GM12878 (cell line): Measurements from ENCODE around the gene PITPNC1.

ENCODE experiments used
- CTCF ChIP-seq, 3 experiments: IDR thresholded peaks in 2 of 3; conservative IDR thresholded peaks in 1 of 3; 2 replicates each; pipeline ENCODE4 v1.5.1; 2011; ENCODE audit warnings: low read depth in 3 of 3, low read length in 3 of 3, mild to moderate bottlenecking in 3 of 3, control low read depth in 2 of 3, moderate library complexity in 2 of 3, inconsistent platforms in 1 of 3, mixed read lengths in 1 of 3; ENCODE audit not compliant: control insufficient read depth in 2 of 3, insufficient read depth in 1 of 3; ENCODE audit errors: extremely low read depth in 1 of 3
- ETV6 ChIP-seq, 2 experiments: fragments of 450-650 bp in 1 of 2; IDR thresholded peaks in 1 of 2; conservative IDR thresholded peaks in 1 of 2; 2 replicates each; pipeline ENCODE4 v1.6.1; 2014; ENCODE audit warnings: antibody characterized with exemption in 1 of 2, borderline replicate concordance in 1 of 2, low read depth in 1 of 2, mild to moderate bottlenecking in 1 of 2, moderate library complexity in 1 of 2
- EZH2 ChIP-seq: IDR thresholded peaks from 2 replicates; pipeline ENCODE4 v1.6.1; 2012; ENCODE audit warnings: low read depth, mild to moderate bottlenecking, control low read depth, inconsistent platforms, low read length, borderline replicate concordance; ENCODE audit not compliant: control insufficient read depth
- GABPA ChIP-seq: IDR thresholded peaks from 2 replicates; pipeline ENCODE4 v1.6.1; 2014; ENCODE audit warnings: antibody characterized with exemption, low read depth, mild to moderate bottlenecking, inconsistent platforms
- KDM1A ChIP-seq: fragments of 200-600 bp; sonication (generic); IDR thresholded peaks from 2 replicates; pipeline ENCODE4 v1.6.1; 2016; ENCODE audit warnings: borderline replicate concordance
- NFIC ChIP-seq: IDR thresholded peaks from 2 replicates; pipeline ENCODE4 v1.6.1; 2012; ENCODE audit warnings: low read depth, mild to moderate bottlenecking, inconsistent platforms, low read length, moderate library complexity
- NFXL1 ChIP-seq: fragments of 450-650 bp; IDR thresholded peaks from 2 replicates; pipeline ENCODE4 v1.6.1; 2017; ENCODE audit warnings: antibody characterized with exemption, mild to moderate bottlenecking, borderline replicate concordance
- TBL1XR1 ChIP-seq: IDR thresholded peaks from 2 replicates; pipeline ENCODE4 v1.6.1; 2012; ENCODE audit warnings: low read depth, low read length, improper control_type of control experiment
- ZBTB33 ChIP-seq: fragments of 450-650 bp; IDR thresholded peaks from 2 replicates; pipeline ENCODE4 v1.6.1; 2017; ENCODE audit warnings: mild to moderate bottlenecking
- TF ChIP-seq, protein P1 (sequence below): IDR thresholded peaks from 2 replicates; pipeline ENCODE4 v1.6.1; 2011; ENCODE audit warnings: low read depth, low read length, improper control_type of control experiment, borderline replicate concordance
- TF ChIP-seq, protein P2 (sequence below): fragments of 450-650 bp; conservative IDR thresholded peaks from 2 replicates; pipeline ENCODE4 v1.6.1; 2017; ENCODE audit warnings: mild to moderate bottlenecking, moderate library complexity

- TF ChIP-seq, protein P1, sequence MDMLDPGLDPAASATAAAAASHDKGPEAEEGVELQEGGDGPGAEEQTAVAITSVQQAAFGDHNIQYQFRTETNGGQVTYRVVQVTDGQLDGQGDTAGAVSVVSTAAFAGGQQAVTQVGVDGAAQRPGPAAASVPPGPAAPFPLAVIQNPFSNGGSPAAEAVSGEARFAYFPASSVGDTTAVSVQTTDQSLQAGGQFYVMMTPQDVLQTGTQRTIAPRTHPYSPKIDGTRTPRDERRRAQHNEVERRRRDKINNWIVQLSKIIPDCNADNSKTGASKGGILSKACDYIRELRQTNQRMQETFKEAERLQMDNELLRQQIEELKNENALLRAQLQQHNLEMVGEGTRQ = no peak
- no peak for TF ChIP-seq GABPA
- TF ChIP-seq, protein P2, sequence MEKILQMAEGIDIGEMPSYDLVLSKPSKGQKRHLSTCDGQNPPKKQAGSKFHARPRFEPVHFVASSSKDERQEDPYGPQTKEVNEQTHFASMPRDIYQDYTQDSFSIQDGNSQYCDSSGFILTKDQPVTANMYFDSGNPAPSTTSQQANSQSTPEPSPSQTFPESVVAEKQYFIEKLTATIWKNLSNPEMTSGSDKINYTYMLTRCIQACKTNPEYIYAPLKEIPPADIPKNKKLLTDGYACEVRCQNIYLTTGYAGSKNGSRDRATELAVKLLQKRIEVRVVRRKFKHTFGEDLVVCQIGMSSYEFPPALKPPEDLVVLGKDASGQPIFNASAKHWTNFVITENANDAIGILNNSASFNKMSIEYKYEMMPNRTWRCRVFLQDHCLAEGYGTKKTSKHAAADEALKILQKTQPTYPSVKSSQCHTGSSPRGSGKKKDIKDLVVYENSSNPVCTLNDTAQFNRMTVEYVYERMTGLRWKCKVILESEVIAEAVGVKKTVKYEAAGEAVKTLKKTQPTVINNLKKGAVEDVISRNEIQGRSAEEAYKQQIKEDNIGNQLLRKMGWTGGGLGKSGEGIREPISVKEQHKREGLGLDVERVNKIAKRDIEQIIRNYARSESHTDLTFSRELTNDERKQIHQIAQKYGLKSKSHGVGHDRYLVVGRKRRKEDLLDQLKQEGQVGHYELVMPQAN = no peak
- no peak for TF ChIP-seq EZH2
- TF ChIP-seq ETV6 (conservative IDR thresholded peaks at IDR 0.05 in 1 of 2, IDR thresholded peaks at IDR 0.05 in 1 of 2; ENCODE audit: borderline replicate concordance in 1 of 2, low read depth in 1 of 2) = no peak
- no peak for TF ChIP-seq ZBTB33
- no peak for TF ChIP-seq NFXL1
- no peak for TF ChIP-seq TBL1XR1
- TF ChIP-seq KDM1A = no peak
- no peak for TF ChIP-seq CTCF (IDR thresholded peaks at IDR 0.05 in 2 of 3, conservative IDR thresholded peaks at IDR 0.05 in 1 of 3; ENCODE audit: control insufficient read depth in 2 of 3, extremely low read depth in 1 of 3, insufficient read depth in 1 of 3, low read depth in 3 of 3, low read length in 3 of 3)
- no peak for TF ChIP-seq NFIC
Observed at GRCh38 chr17:67576471-67577115, 199.5 kb downstream of the PITPNC1 start.
